GM19035 (cell line): Measurements from ENCODE around the gene SLC18B1.

ENCODE experiments used
- ATAC-seq: cut with Tn5 transposase; IDR thresholded peaks from one replicate; pipeline ENCODE4 v1.9.1; 2021; ENCODE audit not compliant: unreplicated experiment

SLC18B1 gene

GRCh38 chr6:132797951-132798868, at the start of gene SLC18B1:
Gene SLC18B1 (minus strand): TSS chr6:132798637. CDS start chr6:132798456, 181 bp downstream.
- peak; percentile 54 for ATAC-seq

- ATAC-seq = no peak
These were observed 45.0 kb upstream of the SLC18B1 start for GRCh38 chr6:132843316-132844035.

GRCh38 chr6:132841966-132842365, 43.5 kb upstream of the SLC18B1 start:
- no peak for ATAC-seq

GRCh38 chr6:132832891-132833290, 34.5 kb upstream of the SLC18B1 start:
- no peak for ATAC-seq

GRCh38 chr6:132830334-132830751, 31.9 kb upstream of the SLC18B1 start:
- ATAC-seq = no peak

- ATAC-seq = no peak
These were observed 22.4 kb upstream of the SLC18B1 start for GRCh38 chr6:132820629-132821381.

GRCh38 chr6:132819405-132820161, 21.1 kb upstream of the SLC18B1 start:
- ATAC-seq = no peak

- no peak for ATAC-seq
These were observed 20.2 kb upstream of the SLC18B1 start for GRCh38 chr6:132818404-132819359.

GRCh38 chr6:132817554-132818403, 19.3 kb upstream of the SLC18B1 start:
- ATAC-seq = no peak

GRCh38 chr6:132816660-132817059, 18.2 kb upstream of the SLC18B1 start:
- ATAC-seq = no peak

GRCh38 chr6:132814716-132815570, 16.5 kb upstream of the SLC18B1 start:
- ATAC-seq = no peak

GRCh38 chr6:132813173-132813856, 14.9 kb upstream of the SLC18B1 start:
- ATAC-seq = peak; percentile 23

- ATAC-seq = peak; percentile 5
These were observed 14.3 kb upstream of the SLC18B1 start for GRCh38 chr6:132812756-132813172.

- no peak for ATAC-seq
These were observed 13.9 kb upstream of the SLC18B1 start for GRCh38 chr6:132812255-132812732.

GRCh38 chr6:132811276-132811675, 12.8 kb upstream of the SLC18B1 start:
- ATAC-seq = no peak

GRCh38 chr6:132805548-132805947, 7.1 kb upstream of the SLC18B1 start:
- ATAC-seq = no peak

- ATAC-seq = no peak
These were observed 5.8 kb upstream of the SLC18B1 start for GRCh38 chr6:132804251-132804650.
